Measurements from ENCODE around the gene F7. TPM values are rescaled to one million over a fixed set of nuclear protein-coding genes. Genes with fewer than 3 reads are reported as not detected.

The F7 gene
- polyA plus RNA-seq, 2 of the 4 experiments (the other 2 are of a cell fraction), result 0.26 to 0.65 TPM

GRCh38 chr13:113087923-113088690 lies 17.5 kb upstream of the F7 start:
- TF ChIP-seq CTCF (IDR thresholded peaks at IDR 0.05), result no peak
- TF ChIP-seq POLR2A (IDR thresholded peaks at IDR 0.05; ENCODE audit: low read length), result no peak
- TF ChIP-seq HDAC2 (IDR thresholded peaks at IDR 0.05), result no peak
- no peak for TF ChIP-seq E2F6 (IDR thresholded peaks at IDR 0.05; ENCODE audit: borderline replicate concordance, low read depth)
- TF ChIP-seq POLR2AphosphoS2 (conservative IDR thresholded peaks at IDR 0.05; ENCODE audit: low read length), result no peak
- TF ChIP-seq HOXA7 (CRISPR knock-in tag; IDR thresholded peaks at IDR 0.05), result no peak
- no peak for TF ChIP-seq ATOH8 (CRISPR knock-in tag; IDR thresholded peaks at IDR 0.05; ENCODE audit: low read depth)
- TF ChIP-seq BHLHE40 (IDR thresholded peaks at IDR 0.05; ENCODE audit: low read depth, low read length), result no peak
- TF ChIP-seq RARB (CRISPR knock-in tag; IDR thresholded peaks at IDR 0.05), result no peak
- TF ChIP-seq ZSCAN20 (CRISPR knock-in tag; IDR thresholded peaks at IDR 0.05), result no peak
- no peak for TF ChIP-seq MAFK (IDR thresholded peaks at IDR 0.05; ENCODE audit: partially characterized antibody)
- POLR2A ChIA-PET, result no interaction called here
- 0 out of 3 replicates have a peak, but pooled peaks cover 3% of the 10 kb centered on the region for H3K4me1 ChIP-seq
- no peak for DNase-seq (ENCODE audit: low read depth in 1 of 2, low spot score in 1 of 2)
- WGBS (ENCODE audit: missing lambda C conversion rate), result 83% methylated on average over 36 of the region's 40 CpGs
- H3K4me2 ChIP-seq, result no peak overlapping the region
- CTCF ChIA-PET, result no interaction called here
- no peaks in the 10 kb centered on the region for H3K9me3 ChIP-seq
- H3K4me3 ChIP-seq, result no peak overlapping the region
- no peak overlapping the region for H3K27ac ChIP-seq
- ATAC-seq, result no peak
- no peak for FAIRE-seq

DNA sequence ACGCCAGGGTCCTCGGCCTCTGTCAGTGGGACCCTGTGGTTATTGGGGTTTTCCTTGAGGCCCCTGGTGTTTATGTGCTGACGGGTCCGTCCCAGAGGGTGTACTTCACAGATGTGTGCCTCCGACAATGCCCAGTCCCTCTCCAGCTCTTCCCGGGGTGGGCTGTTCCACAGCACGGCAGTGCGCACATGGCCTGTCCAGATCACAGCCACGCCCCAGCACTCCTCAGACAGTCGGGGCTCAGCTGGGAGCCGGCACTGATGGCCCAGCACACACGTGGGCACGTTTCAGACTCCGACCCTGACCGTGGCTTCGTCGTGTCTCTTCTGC lies 16.9 kb upstream of the F7 start:
- DNase-seq (ENCODE audit: low read depth in 1 of 2, low spot score in 1 of 2), result no peak
- ATAC-seq, result no peak
- FAIRE-seq, result no peak
- CTCF ChIA-PET, result interaction anchor here (0.6 to 1.2 kb wide), 2 partner anchors 12 to 314 kb away, joined by 3 to 4 read pairs; no protein-coding TSS in a partner anchor
- H3K9me3 ChIP-seq, result no peaks in the 10 kb centered on the region
- no peak overlapping the region for H3K4me3 ChIP-seq
- H3K27ac ChIP-seq, result no peak overlapping the region
- 60% methylated on average over 13 of the region's 17 CpGs for WGBS (ENCODE audit: missing lambda C conversion rate)
- no peaks in the 10 kb centered on the region for H3K4me1 ChIP-seq
- POLR2A ChIA-PET, result no interaction called here
- no peak overlapping the region for H3K4me2 ChIP-seq
- TF ChIP-seq, protein P1, sequence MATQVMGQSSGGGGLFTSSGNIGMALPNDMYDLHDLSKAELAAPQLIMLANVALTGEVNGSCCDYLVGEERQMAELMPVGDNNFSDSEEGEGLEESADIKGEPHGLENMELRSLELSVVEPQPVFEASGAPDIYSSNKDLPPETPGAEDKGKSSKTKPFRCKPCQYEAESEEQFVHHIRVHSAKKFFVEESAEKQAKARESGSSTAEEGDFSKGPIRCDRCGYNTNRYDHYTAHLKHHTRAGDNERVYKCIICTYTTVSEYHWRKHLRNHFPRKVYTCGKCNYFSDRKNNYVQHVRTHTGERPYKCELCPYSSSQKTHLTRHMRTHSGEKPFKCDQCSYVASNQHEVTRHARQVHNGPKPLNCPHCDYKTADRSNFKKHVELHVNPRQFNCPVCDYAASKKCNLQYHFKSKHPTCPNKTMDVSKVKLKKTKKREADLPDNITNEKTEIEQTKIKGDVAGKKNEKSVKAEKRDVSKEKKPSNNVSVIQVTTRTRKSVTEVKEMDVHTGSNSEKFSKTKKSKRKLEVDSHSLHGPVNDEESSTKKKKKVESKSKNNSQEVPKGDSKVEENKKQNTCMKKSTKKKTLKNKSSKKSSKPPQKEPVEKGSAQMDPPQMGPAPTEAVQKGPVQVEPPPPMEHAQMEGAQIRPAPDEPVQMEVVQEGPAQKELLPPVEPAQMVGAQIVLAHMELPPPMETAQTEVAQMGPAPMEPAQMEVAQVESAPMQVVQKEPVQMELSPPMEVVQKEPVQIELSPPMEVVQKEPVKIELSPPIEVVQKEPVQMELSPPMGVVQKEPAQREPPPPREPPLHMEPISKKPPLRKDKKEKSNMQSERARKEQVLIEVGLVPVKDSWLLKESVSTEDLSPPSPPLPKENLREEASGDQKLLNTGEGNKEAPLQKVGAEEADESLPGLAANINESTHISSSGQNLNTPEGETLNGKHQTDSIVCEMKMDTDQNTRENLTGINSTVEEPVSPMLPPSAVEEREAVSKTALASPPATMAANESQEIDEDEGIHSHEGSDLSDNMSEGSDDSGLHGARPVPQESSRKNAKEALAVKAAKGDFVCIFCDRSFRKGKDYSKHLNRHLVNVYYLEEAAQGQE (IDR thresholded peaks at IDR 0.05), result no peak
- TF ChIP-seq HOXA7 (CRISPR knock-in tag; IDR thresholded peaks at IDR 0.05) (no peak), HOXB13 (CRISPR knock-in tag; IDR thresholded peaks at IDR 0.05; ENCODE audit: low read depth) (no peak), ZFP36 (IDR thresholded peaks at IDR 0.05; ENCODE audit: borderline replicate concordance, partially characterized antibody) (no peak), EHF (CRISPR knock-in tag; IDR thresholded peaks at IDR 0.05) (no peak), RARB (CRISPR knock-in tag; IDR thresholded peaks at IDR 0.05) (no peak), JUN (IDR thresholded peaks at IDR 0.05) (no peak), E2F6 (IDR thresholded peaks at IDR 0.05; ENCODE audit: borderline replicate concordance, low read depth) (no peak), EHMT2 (IDR thresholded peaks at IDR 0.05; ENCODE audit: low read depth) (no peak), PBX3 (IDR thresholded peaks at IDR 0.05) (no peak), ZSCAN20 (CRISPR knock-in tag; IDR thresholded peaks at IDR 0.05) (no peak), MAZ (IDR thresholded peaks at IDR 0.05; ENCODE audit: borderline replicate concordance, low read depth, low read length) (no peak)
- TF ChIP-seq, protein P2, sequence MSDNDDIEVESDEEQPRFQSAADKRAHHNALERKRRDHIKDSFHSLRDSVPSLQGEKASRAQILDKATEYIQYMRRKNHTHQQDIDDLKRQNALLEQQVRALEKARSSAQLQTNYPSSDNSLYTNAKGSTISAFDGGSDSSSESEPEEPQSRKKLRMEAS (IDR thresholded peaks at IDR 0.05), result no peak

Data from A549 (cell line).